ENCODE measurements around the gene CDH24.
"Not testable (repeated sequence)": the region's sequence is repeated elsewhere in the genome, so short reads cannot be mapped to it uniquely, and the experiment has no call there.

The CDH24 gene

DNA sequence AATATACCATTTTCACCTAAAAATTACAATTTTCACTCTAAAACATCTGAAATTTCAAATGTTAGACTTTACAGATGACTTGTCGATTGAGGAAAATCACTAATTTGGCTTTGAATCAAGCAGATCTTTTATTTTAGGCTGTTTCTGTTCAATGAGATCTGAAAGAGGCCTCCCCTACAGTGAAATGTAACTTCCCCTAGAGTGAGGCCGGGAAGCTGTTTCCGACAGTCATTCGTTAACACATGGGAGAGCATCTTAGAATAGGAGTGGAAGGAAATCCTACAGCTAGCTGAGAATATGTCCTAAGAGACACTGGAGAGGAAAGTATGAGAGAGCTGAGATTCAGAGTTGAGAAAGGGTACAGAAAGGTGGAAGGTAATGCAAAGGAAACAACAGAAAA lies 41.7 kb downstream of the CDH24 start:
- no peak for DNase-seq

DNA sequence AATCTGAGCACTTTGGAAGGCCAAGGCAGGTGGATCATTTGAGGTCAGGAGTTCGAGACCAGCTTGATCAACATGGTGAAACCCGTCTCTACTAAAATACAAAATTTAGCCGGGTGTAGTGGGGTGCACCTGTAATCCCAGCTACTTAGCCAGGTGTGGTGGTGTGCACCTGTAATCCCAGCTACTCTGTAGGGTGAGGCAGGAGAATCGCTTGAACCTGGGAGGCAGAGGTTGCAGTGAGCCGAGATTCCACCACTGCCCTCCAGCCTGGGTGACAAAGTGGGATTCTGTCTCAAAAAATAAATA lies 43.6 kb downstream of the CDH24 start:
- not testable (repeated sequence) for DNase-seq

DNA sequence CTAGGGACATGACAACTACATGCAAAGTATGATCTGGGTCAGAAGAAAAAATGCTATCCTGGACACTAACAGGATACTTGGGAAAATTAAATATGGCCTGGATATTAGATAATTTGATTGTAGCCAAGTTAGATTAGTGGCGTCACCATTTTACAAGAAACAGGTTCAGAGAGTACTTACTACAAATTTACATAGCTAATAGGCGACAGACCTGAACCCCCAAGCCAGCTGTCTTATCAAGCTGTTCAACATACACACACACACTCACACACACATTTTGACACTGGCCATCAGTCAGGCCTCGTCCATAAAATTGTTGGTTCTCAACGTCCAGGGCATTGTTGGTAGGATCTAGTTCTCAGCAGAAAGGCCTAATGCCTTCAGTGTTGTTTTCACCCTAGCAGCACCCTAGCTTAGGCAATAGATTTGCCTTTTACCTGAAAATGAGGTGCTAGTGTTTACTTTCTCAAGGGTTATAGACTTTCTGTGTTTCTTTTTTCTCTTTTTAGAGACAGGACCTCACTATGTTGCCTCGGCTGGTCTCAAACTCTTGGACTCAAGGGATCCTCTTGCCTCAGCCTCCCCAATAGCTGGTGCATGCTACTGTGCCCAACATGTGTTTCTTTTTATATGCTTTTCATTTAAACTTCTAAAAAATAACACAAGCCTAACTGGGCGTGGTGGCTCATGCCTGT lies 44.1 kb downstream of the CDH24 start:
- DNase-seq, result no peak

DNA sequence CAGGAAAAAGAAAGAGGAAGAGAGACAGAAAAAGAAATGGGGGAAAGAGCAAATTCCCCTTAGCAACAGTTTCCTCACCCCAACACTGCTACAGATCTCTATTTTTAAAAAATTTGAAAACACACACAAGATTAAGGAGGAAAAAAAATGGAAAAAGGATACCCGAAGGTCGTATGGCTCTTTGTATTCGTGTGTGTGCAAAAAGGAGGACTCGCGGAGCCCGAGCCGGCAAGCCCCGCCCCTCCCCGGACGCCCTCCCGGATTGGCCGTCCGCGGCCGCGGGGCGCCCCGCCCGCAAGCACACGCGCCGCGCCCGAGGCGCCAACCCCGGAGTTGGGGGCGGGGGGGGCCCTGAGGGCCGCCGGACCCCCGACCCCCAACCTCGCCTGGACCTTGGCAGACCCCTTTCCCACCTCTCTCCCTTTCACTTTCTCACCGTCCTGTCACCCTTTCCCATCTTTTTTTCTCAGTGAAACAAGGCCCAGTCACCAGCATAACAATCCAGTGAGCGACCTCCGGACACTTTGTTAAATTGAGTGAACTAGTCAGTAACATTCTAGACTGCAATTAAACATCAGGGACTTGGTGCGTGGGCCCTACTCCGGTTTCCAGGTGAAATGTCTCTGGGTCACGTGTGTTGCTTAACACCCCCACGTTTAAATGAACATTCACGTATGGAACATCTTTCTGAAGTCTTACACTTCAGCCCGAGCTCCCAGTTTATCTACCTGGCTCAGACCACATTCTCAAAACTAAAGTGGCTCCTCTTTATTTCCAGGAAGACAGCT lies 47.2 kb downstream of the CDH24 start, which contains the start of gene C14orf93:
C14orf93 (minus strand) TSS at position 205 of the 788 bp plus-strand sequence. CDS start 11,120 bp downstream, outside the sequence.
- DNase-seq, result peak; percentile 55

DNA sequence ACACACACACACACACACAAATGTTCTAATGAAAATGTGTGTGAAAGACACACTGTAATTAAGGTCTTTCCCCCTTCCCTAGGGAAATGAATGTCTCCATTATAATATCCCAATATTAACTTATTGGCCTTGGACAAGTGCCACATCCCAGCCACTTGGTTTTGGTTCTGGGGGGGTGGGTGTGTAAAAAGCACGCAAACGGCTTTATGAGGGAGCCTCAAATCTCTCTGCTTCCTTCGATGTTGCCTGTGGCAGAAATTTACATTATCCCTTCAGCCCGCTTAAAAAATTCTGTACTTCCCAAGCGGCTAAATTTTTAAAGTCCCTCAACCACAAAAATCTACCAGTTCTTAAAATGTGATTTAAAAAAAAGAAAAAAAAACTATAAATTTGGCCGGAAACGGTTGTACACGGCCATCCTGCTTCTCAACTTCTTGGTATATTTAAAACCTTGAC lies 47.8 kb downstream of the CDH24 start:
- no peak for DNase-seq

DNA sequence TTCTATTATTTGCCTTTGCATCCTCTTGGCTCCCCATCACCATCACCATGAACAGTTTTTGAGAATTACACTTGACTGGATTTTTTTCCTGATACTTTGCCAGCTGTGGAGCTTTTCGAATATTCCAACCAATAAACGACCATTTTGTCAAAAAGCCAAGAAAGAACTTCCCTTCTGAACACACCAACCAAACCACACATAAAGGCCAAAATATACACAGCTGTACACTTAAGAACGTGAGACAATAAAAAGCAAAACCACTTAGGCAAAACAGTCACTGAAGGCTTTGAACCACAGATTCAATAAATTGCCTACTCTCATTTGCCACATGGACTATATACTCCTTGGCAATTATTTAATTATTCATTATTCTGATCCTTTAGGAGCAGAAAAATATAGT lies 48.5 kb downstream of the CDH24 start:
- no peak for DNase-seq

DNA sequence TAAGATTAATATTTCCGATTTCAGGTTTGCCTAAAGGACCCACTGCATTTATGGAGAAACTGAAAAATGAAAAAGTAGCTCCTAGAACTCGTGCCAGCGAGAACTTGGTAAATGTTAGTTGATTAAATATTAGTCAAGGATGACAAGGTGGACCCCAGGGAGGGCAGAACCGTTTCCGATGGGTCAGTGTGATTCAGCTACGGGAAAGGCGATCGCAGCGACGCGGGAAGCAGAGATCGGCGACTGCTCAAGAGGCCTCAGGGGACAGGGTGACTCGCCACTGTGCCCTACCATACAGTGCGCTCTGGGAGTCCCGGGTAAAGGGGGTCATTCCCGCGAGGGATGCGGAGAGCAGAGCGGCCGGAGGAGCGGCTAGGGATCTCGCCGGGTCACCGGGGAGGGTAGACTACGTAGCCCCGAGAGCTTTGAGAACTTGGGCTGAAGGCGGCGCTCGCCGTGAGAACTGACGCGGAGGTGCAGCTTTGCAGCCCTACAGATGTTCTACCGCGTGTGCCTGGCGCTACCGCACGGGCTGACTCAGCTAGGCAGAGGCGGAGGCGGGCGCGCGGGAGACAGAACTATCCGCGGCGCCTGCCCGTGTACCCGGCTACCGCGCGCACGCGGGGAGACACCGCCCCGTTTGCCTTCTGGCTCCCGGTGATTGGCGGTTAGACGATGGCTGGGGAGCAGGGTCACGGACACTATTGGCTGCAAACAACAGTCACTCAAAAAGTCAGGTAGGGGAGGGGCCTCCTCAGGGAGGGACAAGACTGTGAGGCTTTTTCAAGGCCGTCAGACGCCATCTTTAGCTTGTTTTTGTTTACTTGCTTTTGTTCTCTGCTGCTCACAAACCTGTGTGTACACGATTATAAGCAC lies 50.5 kb downstream of the CDH24 start:
- DNase-seq, result peak; percentile 94

DNA sequence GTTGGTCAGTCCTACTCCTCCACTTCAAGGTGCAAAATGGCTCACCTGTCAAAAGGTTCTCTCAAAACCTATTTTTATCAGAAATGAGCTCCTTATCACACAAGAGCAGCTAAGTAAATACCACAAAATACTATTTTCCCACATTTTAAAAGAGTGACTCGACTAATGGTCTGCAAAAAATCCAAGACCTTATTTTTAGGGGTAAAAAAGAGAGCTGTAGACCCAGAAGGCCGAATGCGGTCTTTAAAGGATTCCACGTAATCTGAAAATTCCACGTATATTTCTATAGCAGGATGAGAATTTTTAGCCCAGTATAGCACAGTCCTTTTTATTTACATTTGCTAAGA lies 51.2 kb downstream of the CDH24 start:
- DNase-seq, result no peak

DNA sequence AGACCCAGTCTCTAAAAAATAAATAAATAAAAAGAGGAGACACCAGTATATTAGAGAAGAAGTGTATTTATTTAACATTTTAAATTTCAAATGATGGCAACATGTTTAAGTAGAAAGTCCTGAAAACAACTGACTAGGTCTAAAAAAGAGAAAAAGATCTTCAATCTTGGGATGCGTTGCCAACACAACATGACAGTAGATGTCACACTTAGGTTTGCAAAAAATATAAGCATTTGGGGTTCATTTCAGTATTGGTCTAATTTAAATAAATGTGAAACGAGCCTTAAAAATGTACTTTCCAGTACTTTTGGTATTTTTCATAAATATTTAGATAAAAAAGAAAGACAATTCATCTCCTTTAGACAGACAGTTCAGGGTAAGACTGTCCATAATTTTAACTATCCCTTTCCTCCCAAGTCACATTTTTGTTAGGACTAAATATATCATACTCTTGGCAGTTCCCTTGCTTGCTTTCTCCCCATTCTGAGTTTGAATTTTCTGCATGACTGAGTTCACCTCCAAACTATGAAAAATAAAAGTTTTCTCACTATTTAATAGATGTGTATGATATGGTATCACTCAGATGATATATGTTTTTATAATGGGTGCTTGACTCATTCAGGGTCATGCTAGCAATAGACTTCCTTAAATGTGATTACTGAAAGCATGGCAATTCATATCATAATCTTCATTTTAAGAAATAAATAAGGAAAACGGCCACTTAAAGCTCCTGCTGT lies 51.7 kb downstream of the CDH24 start:
- DNase-seq, result no peak

DNA sequence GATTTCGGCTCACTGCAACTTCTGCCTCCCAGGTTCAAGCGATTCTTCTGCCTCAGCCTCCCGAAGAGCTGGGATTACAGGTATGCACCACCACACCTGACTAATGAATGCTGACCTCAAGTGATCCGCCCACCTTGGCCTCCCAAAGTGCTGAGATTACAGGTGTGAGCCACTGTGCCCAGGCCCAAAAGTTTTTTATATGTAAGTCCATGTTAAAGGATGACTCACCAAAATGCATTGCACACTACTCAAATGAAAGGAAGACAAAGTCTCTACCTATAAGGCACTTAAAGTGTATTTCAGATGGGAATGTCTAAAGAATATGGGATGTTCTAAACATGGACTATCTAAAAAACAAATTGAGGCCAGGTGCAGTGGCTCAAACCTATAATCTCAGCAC lies 53.0 kb downstream of the CDH24 start:
- not testable (repeated sequence) for DNase-seq

DNA sequence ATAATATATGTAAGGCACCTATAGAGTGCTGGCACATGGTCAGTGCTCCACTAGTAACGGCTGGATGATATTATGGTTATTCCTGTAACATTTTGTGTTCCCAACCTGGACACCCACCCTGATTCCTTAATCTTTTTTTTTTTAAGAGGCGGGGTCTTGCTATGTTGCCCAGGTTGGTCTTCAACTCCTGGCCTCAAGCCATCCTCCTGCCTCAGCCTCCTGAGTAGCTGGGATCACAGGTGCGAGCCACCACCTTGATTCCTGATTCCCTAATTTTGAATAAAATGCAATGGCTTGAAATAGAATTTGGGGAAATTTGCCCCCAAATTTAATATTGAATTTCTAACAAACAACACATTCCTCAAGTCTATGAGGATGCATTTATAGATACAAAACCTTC lies 54.7 kb downstream of the CDH24 start:
- no peak for DNase-seq

DNA sequence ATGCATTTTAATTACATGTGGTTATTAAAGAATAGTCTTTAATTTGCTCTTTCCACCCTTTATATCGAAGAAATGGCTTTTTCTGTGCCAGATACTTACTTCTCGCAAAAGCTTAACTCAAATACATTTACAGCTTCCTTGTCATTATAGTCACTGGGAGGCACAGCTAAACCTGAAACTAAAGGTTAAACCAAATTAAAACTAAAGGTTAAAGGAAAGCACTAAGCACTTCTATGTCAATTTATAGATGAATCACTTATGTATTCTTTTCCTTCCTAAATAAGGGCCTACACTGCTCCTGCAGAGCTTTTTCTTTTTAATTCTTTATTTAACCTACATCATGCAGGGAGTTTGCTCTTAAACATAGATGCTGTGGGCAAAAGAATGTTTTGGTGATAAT lies 56.5 kb downstream of the CDH24 start:
- no peak for DNase-seq

DNA sequence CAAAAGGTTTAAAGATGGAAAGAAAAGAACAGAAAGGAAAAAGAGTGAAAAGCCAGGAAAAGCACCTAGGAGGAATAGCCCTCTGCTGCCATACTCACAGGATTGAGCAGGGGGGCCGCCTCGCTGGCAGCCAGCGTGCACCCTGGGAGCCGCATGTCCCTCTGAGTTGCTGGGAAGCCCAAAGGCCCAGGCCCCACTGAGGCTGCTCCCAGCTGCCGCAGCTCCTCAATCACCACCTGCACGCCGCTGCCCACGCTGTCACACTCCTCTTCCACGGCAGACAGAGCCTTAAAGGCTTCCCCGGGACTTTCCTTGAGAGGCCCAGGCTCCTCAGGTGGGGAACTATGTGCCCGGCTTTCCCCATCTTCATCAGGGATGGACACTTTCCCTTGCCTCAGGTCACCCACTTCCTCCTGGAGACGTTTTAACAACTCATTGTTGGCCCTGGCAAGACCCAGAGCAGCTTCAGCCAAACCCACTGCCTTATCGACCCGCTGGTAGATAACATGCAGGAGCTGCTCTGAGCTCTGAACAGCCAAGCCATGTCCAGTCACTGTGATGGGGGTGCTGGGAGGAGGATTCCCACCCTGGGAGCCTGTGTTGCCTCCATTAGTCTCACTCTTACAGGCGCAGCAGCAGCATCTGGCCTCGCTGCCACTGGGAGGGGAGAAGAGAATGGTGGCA lies 58.8 kb downstream of the CDH24 start:
- no peak for DNase-seq

DNA sequence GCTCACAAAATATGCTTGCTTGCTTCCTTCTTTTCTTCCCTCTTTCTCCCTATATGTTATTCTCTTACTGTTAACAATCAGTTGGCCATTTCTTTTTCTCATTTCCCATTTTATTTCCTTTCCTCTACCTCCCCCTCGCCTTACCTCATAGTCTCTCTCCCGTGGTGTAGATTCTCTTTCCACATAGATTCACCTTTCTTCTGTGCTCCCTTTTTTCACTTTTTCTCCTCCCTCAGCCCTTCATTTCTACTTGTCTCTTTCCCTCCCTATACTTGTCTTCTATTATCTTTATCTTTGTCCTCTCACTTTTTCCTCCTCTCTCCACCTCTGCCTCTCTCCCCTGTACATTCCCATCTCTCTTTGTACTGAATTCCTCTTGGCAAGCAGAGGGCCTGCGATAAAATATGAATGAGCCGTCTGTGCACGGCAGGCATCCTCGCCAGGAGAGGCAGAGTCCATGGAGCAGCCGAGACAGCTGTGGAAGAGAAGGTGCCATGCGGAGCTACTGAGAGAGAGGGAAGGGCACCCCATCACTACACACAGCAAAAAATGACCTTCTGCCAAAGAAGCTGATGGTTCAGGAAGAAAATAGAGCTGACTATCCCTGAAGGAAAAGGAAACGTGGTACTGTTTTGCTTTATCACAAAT lies 59.5 kb downstream of the CDH24 start:
- DNase-seq, result no peak
